NCI-H345 (cell line): ENCODE results near the gene SUPT20H.
"Not testable (repeated sequence)": the region's sequence is repeated elsewhere in the genome, so short reads cannot be mapped to it uniquely, and the experiment has no call there.

Source experiments
- DNase-seq: peaks from one replicate; lab custom pipeline; 2025; lab: John Stamatoyannopoulos, UW

SUPT20H gene

GRCh38 chr13:37069597-37070103 is 10.2 kb upstream of the SUPT20H start:
- DNase-seq = no peak

GRCh38 chr13:37068962-37069361 is 9.5 kb upstream of the SUPT20H start:
- DNase-seq = no peak

DNA sequence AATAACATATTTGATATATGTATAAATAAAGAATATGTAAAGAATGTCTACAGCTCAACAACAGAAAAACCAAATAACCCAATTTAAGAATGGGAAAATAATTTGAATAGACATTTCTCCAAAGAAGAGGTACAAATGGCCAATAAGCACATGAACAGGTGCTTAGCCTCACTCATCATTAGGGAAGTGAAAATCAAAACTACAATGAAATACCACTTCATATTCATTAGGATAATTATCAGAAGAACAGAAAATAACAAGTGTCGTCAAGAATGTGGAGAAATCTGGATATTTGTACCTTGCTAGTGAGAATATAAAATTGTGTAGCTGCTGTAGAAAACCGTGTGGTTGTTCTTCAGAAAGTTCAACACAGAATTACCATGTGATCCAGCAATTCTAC is 8.4 kb upstream of the SUPT20H start:
- no peak for DNase-seq

GRCh38 chr13:37065890-37066526 is 6.5 kb upstream of the SUPT20H start:
- DNase-seq = no peak

DNA sequence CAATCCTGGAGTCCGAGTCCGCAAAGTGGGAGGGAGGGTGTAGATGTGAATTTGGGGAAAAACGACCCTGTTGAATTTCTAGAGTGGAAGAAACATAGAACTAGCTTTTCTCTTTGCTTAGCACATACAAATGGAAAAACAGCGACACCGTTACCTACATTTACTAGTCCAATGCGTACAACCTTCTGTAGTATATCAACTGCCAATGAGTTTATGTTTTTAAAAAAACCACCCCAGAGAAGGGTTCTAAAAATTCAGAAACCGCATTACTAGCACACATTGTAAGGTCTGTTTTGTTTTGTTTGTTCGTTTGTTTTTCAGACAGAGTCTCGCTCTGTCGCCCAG is 332 bp upstream of the SUPT20H start:
- no peak for DNase-seq

GRCh38 chr13:37056228-37056627 is 3.3 kb downstream of the SUPT20H start:
- not testable (repeated sequence) for DNase-seq

DNA sequence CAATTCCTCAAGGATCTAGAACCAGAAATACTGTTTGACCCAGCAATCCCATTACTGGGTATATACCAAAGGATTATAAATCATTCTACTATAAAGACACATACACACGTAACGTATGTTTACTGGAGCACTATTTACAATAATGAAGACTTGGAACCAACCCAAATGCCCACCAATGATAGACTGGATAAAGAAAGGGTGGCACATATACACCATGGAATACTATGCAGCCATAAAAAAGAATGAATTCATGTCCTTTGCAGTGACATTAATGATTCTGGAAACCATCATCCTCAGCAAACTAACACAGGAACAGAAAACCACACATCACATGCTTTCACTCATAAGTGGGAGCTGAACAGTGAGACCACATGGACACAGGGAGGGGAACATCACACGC is 6.4 kb downstream of the SUPT20H start:
- not testable (repeated sequence) for DNase-seq

- no peak for DNase-seq
Measured at GRCh38 chr13:37049810-37050209, 9.7 kb downstream of the SUPT20H start.

- DNase-seq = no peak
Measured at GRCh38 chr13:37047846-37048245, 11.6 kb downstream of the SUPT20H start.

- no peak for DNase-seq
Measured at GRCh38 chr13:37047032-37047431, 12.5 kb downstream of the SUPT20H start.

- DNase-seq = no peak
Measured at GRCh38 chr13:37046062-37046461, 13.4 kb downstream of the SUPT20H start.

- no peak for DNase-seq
Measured at GRCh38 chr13:37040789-37041188, 18.7 kb downstream of the SUPT20H start.

GRCh38 chr13:37039896-37040295 is 19.6 kb downstream of the SUPT20H start:
- DNase-seq = no peak

DNA sequence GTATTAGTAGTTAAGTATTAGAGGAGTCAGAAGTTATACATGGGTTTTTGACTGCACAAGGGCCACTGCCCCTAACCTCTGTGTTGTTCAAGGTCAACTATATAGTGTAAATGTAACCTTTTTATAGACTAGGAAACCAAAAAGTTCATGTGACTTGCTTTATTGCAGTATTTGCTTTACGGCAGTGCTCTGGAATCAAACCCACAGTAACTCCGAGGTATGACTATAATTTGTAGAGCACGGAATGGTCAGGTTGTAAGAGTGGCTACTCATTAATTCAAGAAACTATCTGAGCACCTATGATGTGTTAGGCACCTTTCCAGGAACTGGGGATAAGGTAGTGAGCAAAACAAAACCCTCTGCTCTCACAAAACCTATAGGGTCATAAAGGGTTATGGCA is 22.2 kb downstream of the SUPT20H start:
- no peak for DNase-seq

DNA sequence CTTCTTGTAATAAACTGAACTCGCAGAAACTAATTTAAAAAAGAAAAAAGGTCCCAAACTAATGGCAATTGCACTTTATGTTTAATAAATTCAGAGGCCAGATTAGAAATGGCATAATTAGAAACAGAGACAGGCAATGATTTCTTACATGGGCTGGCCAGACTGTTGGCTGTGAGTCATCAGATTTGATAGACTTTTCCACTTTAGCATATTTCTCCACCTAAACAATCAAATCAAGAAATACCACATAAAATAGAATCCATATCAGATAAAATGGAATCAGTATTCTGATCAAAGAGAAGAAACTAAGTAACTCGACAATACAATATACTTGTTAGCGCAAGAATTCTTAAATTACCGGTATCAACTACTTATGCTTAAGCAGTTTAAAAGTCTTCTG is 29.9 kb downstream of the SUPT20H start:
- no peak for DNase-seq

DNA sequence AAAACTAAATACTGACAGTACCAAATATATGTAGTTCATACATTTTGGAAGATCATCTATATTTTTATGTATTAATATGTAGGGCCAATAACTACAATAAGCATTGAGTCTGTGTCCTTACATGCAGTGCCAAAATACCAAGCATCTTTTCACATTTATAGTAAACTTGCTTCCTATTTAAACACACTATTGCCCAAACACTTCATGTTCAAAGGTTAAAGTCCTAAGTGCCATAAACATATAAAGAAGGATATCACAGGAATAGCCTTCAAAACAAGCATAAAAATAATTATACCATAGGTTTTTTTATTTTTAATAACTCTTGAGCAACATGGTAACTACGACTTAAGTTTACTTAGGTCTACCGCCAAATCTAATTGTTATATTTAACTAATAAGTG is 31.8 kb downstream of the SUPT20H start:
- no peak for DNase-seq

DNA sequence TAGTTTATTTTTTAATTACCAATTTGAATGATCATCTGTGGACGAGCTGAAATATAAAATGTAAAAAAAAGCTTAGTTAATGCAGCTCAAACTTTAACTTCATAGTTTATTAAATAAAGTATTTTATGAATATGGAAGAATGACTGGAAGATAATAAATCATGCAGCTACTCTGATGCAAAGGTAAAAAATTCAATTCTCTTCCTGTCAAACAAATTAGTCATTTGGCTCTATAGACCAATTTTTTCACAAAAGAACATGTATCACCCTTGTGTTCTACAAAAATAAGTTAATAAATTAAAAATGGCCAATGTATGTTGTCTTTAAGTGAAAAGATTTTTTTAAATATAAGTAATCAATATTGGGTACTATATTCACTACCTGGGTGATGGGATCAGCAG is 32.7 kb downstream of the SUPT20H start:
- DNase-seq = no peak

DNA sequence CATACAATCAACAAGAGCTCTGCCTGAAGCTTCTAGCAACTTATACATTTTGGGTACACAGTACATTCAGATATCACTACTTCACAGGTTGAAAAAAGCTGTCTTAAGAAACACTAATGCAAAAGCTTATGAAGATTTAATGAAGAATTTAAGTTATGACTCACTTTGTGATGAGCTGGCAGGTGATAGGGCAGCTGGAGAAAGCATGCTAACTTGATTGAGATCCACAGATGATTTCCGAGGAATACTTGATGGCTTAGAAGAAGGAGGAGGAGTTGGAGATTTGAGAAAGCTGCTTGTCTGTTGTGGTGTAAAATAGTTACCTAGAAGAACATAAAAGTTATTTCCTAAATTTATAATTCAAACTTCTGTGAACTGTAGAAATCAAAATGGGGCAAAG is 35.6 kb downstream of the SUPT20H start:
- DNase-seq = no peak

GRCh38 chr13:37014609-37015008 is 44.9 kb downstream of the SUPT20H start:
- DNase-seq = no peak

DNA sequence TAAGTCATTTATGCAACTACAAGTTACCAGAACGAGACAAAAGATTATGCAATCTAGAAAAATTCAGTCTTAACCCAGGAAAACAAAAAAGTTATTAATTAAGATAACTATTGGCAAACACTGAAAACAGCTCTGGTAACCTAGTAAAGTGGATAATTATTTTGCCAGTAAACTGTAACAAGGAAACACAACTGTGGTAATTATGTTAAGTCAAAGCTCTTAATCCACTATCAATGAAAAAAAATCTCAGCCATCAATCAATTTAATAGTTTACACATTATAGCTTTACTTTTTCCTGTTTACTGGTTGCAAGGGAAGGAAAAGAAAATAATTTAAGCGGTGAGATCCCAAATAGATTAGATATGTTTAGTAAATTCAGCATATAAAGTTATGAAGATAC is 47.7 kb downstream of the SUPT20H start:
- DNase-seq = no peak

DNA sequence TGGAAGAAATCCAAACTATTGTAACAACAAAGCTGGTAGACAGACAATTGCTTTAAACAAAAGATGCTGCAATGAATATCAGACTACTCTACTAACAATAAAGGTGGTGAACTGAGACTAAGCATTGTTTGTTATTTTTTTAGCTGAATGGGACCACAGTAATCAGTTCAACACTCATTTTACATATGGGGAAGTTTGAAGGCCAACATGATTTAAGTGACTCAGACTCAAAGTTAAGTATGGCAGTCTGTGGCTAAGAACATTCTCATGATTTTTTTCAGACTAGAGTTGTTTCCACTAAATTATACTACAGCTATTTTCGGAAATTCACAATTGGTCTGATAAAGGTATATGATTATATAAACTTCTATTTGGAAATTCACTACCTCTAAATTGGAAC is 48.5 kb downstream of the SUPT20H start:
- no peak for DNase-seq

- no peak for DNase-seq
Measured at GRCh38 chr13:37010424-37010823, 49.1 kb downstream of the SUPT20H start.

GRCh38 chr13:37009692-37010091 is 49.8 kb downstream of the SUPT20H start:
- no peak for DNase-seq

GRCh38 chr13:37001921-37002250 is 57.6 kb downstream of the SUPT20H start:
- no peak for DNase-seq
